SK-N-MC (cell line): Measurements from ENCODE around the gene IGF2BP1.
A peak's percentile ranks its signal among the peaks of the same experiment; 100 is the strongest.
"Not testable (repeated sequence)": the region's sequence is repeated elsewhere in the genome, so short reads cannot be mapped to it uniquely, and the experiment has no call there.

Experiments used
- DNase-seq: peaks from one replicate; pipeline ENCODE4 v3.0.0-alpha.2; 2011; ENCODE audit warnings: low read depth, low spot score
- H3K27ac ChIP-seq: fragments of 200-600 bp; sonication (generic); 2 replicates; pipeline ENCODE4 v1.5.1; 2016; ENCODE audit warnings: mixed run types
- H3K36me3 ChIP-seq: fragments of 200-600 bp; sonication (generic); 2 replicates; pipeline ENCODE4 v1.6.1; 2017; ENCODE audit warnings: antibody characterized with exemption, low read length, mixed read lengths; ENCODE audit not compliant: insufficient read depth
- H3K4me3 ChIP-seq: fragments of 200-600 bp; sonication (generic); 2 replicates; pipeline ENCODE4 v1.5.1; 2016
- H3K9ac ChIP-seq: fragments of 200-600 bp; sonication (generic); 2 replicates; pipeline ENCODE4 v1.8.0; 2017; ENCODE audit warnings: mixed run types, mixed read lengths; ENCODE audit not compliant: insufficient read length
- H3K9me3 ChIP-seq: fragments of 200-600 bp; sonication (generic); 2 replicates; pipeline ENCODE4 v1.6.1; 2017; ENCODE audit warnings: low read depth, mild to moderate bottlenecking, antibody characterized with exemption, low read length, moderate library complexity, mixed read lengths
- EZH2 ChIP-seq: fragments of 200-600 bp; sonication (generic); IDR thresholded peaks from one replicate; pipeline ENCODE4 v1.6.1; 2017; ENCODE audit warnings: antibody characterized with exemption
- FOXP2 ChIP-seq: optimal IDR thresholded peaks from 2 replicates; pipeline ENCODE3; 2011; ENCODE audit warnings: mild to moderate bottlenecking, moderate library complexity; ENCODE audit not compliant: insufficient read depth; ENCODE audit errors: extremely low read length, control extremely low read depth
- POLR2AphosphoS5 ChIP-seq: IDR thresholded peaks from 2 replicates; pipeline ENCODE4 v1.6.1; 2012; ENCODE audit warnings: mild to moderate bottlenecking, low read depth, low read length, borderline replicate concordance

Gene IGF2BP1

GRCh38 chr17:49020609-49021008 lies 23.4 kb downstream of the IGF2BP1 start:
- Histone ChIP-seq H3K4me3 (peak overlapping the region; percentile 68), H3K36me3 (peaks cover 63% of the 10 kb centered on the region), H3K27ac (peak overlapping the region; percentile 99), H3K9me3 (no peaks in the 10 kb centered on the region), H3K9ac (peak overlapping the region; percentile 76)
- TF ChIP-seq EZH2 (no peak), FOXP2 (no peak), POLR2AphosphoS5 (no peak)
- no peak for DNase-seq

GRCh38 chr17:49021095-49021767 lies 24.0 kb downstream of the IGF2BP1 start:
- Histone ChIP-seq H3K9ac (peak overlapping the region; percentile 76), H3K9me3 (no peaks in the 10 kb centered on the region), H3K36me3 (peaks cover 69% of the 10 kb centered on the region), H3K27ac (peak overlapping the region; percentile 99), H3K4me3 (peak overlapping the region; percentile 68)
- no peak for DNase-seq
- TF ChIP-seq FOXP2 (no peak), POLR2AphosphoS5 (peak; percentile 23; the same call in 1 of the 2 replicates)

DNA sequence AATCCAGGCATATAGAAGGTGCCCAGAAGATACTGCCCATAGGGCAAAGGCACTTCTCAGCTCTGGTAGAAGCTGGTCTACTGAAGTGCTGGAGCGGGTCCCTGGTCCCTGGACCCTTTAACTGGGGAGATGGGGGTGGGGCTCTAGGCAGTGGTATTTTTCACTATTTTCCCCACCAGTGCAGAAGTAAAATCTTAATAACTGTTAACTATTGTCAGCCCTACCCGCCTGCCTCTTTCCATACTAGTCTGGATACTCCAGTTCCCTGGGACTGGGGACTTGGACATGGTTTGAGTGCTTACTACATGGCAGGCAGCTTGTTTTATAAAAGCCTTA lies 24.6 kb downstream of the IGF2BP1 start:
- TF ChIP-seq FOXP2: no peak
- no peak for TF ChIP-seq POLR2AphosphoS5
- no peak for TF ChIP-seq EZH2
- H3K27ac ChIP-seq: peak overlapping the region; percentile 99
- peaks cover 72% of the 10 kb centered on the region for H3K36me3 ChIP-seq
- H3K4me3 ChIP-seq: peak overlapping the region; percentile 68
- H3K9ac ChIP-seq: peak overlapping the region; percentile 76
- no peaks in the 10 kb centered on the region for H3K9me3 ChIP-seq
- no peak for DNase-seq

DNA sequence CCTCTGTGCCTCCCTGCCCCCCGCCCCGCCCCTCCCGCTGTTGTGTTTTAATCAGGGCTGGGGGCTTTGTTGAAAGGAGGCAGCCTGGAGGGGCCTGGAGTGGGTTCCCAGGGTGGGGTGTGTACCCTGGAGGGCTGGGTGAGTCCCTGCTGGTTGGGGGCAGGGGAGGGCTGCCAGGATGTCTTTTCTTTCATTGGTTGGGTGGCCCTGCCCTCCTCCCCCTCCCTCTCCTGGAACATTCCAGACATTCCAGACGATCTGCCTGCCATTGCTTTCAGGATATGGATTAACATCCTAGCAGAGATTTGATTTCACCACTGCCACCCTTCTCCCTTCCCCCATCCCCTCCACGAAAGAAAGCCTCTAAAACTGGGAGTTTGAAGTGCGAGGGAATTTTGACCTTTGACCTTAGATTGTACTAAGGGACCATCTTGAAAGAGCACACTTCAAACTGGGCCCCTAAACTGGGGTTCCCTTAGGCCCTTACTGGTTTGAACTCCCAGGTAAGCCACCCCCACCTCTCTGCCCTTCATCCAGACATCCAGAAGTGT lies 25.3 kb downstream of the IGF2BP1 start:
- H3K4me3 ChIP-seq: peak overlapping the region; percentile 68
- TF ChIP-seq FOXP2 (no peak), POLR2AphosphoS5 (no peak; the same call in 1 of the 2 replicates), EZH2 (no peak)
- peak; percentile 83 for DNase-seq
- H3K36me3 ChIP-seq: peaks cover 76% of the 10 kb centered on the region
- no peaks in the 10 kb centered on the region for H3K9me3 ChIP-seq
- H3K9ac ChIP-seq: peak overlapping the region; percentile 76
- H3K27ac ChIP-seq: peak overlapping the region; percentile 99

- no peaks in the 10 kb centered on the region for H3K9me3 ChIP-seq
- peak overlapping the region; percentile 97 for H3K27ac ChIP-seq
- TF ChIP-seq POLR2AphosphoS5: no peak
- TF ChIP-seq FOXP2: no peak
- TF ChIP-seq EZH2: no peak
Measured at GRCh38 chr17:49024523-49024922, 27.3 kb downstream of the IGF2BP1 start.

GRCh38 chr17:49026447-49026846 lies 29.3 kb downstream of the IGF2BP1 start:
- DNase-seq, H3K9me3 ChIP-seq: not testable (repeated sequence)
- peak overlapping the region; percentile 97 for H3K27ac ChIP-seq
- peak overlapping the region; percentile 52 for H3K9ac ChIP-seq
- peaks cover 84% of the 10 kb centered on the region for H3K36me3 ChIP-seq
- H3K4me3 ChIP-seq: peak overlapping the region; percentile 52

More at GRCh38 chr17:49024523-49024922, 27.3 kb downstream of the IGF2BP1 start:
- no peak overlapping the region for H3K4me3 ChIP-seq
- H3K9ac ChIP-seq: no peak overlapping the region
- peaks cover 77% of the 10 kb centered on the region for H3K36me3 ChIP-seq
- DNase-seq: no peak

DNA sequence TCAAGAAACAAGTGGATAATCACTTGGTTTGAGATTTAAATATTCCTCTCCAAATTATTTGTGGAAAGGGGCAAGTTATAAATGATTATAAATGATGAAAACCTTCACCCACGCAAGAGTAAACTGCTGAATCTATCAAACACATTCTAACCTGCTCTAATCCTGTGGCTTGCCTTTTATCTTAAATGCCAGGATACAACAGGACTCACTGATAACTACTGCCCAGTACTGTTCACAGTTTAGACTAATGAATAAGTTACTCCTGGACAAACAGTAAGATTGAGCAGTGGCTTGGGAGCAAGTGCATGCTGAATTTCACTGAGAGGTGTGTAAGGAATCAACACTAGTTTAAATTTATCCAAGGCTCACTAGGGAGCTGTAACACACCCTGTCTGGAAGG lies 31.1 kb downstream of the IGF2BP1 start:
- TF ChIP-seq POLR2AphosphoS5 (no peak), FOXP2 (no peak), EZH2 (no peak)
- DNase-seq: no peak
- peak overlapping the region; percentile 83 for H3K27ac ChIP-seq
- no peaks in the 10 kb centered on the region for H3K9me3 ChIP-seq
- H3K9ac ChIP-seq: no peak overlapping the region
- peaks cover 90% of the 10 kb centered on the region for H3K36me3 ChIP-seq
- no peak overlapping the region for H3K4me3 ChIP-seq

DNA sequence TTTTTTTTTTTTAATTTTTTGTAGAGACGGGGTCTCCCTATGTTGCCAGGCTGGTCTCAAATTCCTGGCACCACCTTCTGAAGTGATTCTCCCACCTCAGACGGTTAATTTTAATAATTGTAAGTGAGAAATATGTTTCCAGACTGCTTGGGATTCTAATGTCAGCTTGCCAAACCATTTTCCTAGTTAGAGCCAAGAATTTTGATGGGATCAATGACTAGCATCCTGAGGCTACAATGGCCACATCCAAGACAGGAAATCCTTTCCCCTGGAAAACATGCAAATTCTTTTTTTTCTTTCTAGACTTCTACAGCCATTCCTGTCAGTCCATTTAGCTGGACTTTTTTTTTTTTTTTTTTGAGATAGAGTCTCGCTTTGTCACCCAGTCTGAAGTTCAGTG lies 32.6 kb downstream of the IGF2BP1 start:
- TF ChIP-seq FOXP2: no peak
- TF ChIP-seq EZH2: no peak
- no peak for TF ChIP-seq POLR2AphosphoS5
- Histone ChIP-seq H3K36me3 (peaks cover 93% of the 10 kb centered on the region), H3K27ac (peak overlapping the region; percentile 81), H3K4me3 (no peak overlapping the region), H3K9me3 (no peaks in the 10 kb centered on the region), H3K9ac (no peak overlapping the region)
- DNase-seq: no peak
